RPMI7951 (cell line): Measurements from ENCODE around the gene UBA1. TPM values are rescaled to one million over a fixed set of nuclear protein-coding genes. Genes with fewer than 3 reads are reported as not detected.

ENCODE experiments used
- DNase-seq: peaks from one replicate; pipeline ENCODE4 v3.0.0-alpha.2; 2012; ENCODE audit warnings: low read depth
- total RNA-seq: library from RNA; depleted of rRNA; stranded (reverse); fragments of >200 nt; shearing (Covaris generic); gene quantifications from 2 replicates; pipeline ENCODE4 v1.2.3, GENCODE V29; 2014; rRNA removed

The UBA1 gene
- total RNA-seq: 254 and 283 TPM in 2 replicates

- DNase-seq: peak; percentile 94
Measured at GRCh38 chrX:47193475-47194193, at the start of gene UBA1. Gene UBA1, plus strand, starts transcription at chrX:47193829. Its CDS starts 4,974 bp downstream, at chrX:47198803.

- peak; percentile 39 for DNase-seq
Measured at GRCh38 chrX:47143894-47144625, 49.6 kb upstream of the UBA1 start.

- DNase-seq: peak; percentile 96
Measured at GRCh38 chrX:47144626-47145394, 48.8 kb upstream of the UBA1 start, which contains the start of the genes NDUFB11 and RBM10. Gene NDUFB11, minus strand, starts transcription at chrX:47144702. Its CDS starts 23 bp downstream, at chrX:47144679. Gene RBM10, plus strand, starts transcription at chrX:47145221. Its CDS starts 2,261 bp downstream, at chrX:47147482.

GRCh38 chrX:47145395-47146120 lies 48.1 kb upstream of the UBA1 start:
- no peak for DNase-seq

GRCh38 chrX:47146121-47146935 lies 47.3 kb upstream of the UBA1 start:
- DNase-seq: no peak

GRCh38 chrX:47146936-47147859 lies 46.4 kb upstream of the UBA1 start:
- DNase-seq: no peak

- no peak for DNase-seq
Measured at GRCh38 chrX:47148946-47149345, 44.7 kb upstream of the UBA1 start.

- DNase-seq: no peak
Measured at GRCh38 chrX:47151435-47151834, 42.2 kb upstream of the UBA1 start.

GRCh38 chrX:47156611-47157520 lies 36.8 kb upstream of the UBA1 start:
- DNase-seq: peak; percentile 17

GRCh38 chrX:47158131-47158530 lies 35.5 kb upstream of the UBA1 start:
- no peak for DNase-seq

- DNase-seq: no peak
Measured at GRCh38 chrX:47158781-47159180, 34.8 kb upstream of the UBA1 start.

- DNase-seq: no peak
Measured at GRCh38 chrX:47160781-47161180, 32.8 kb upstream of the UBA1 start.

GRCh38 chrX:47162927-47163583 lies 30.6 kb upstream of the UBA1 start:
- DNase-seq: no peak

- no peak for DNase-seq
Measured at GRCh38 chrX:47164420-47164819, 29.2 kb upstream of the UBA1 start.

- no peak for DNase-seq
Measured at GRCh38 chrX:47166126-47166525, 27.5 kb upstream of the UBA1 start.

- no peak for DNase-seq
Measured at GRCh38 chrX:47168495-47169073, 25.0 kb upstream of the UBA1 start.

GRCh38 chrX:47169273-47169672 lies 24.4 kb upstream of the UBA1 start:
- no peak for DNase-seq
